GM23338 (cell line): ENCODE results near the gene OR9K2. TPM values are rescaled to one million over a fixed set of nuclear protein-coding genes. Genes with fewer than 3 reads are reported as not detected.
A peak's percentile ranks its signal among the peaks of the same experiment; 100 is the strongest.
"Not testable (repeated sequence)": the region's sequence is repeated elsewhere in the genome, so short reads cannot be mapped to it uniquely, and the experiment has no call there.

ENCODE experiments used
- ATAC-seq: fragments of 200-7000 bp; cut with Tn5 transposase; 3 replicates; pipeline ENCODE4 v1.9.1; 2020
- DNase-seq: peaks from one replicate; pipeline ENCODE4 v3.0.0-alpha.2; 2015; ENCODE audit warnings: low spot score
- H2AFZ ChIP-seq: fragments of 200-600 bp; sonication (generic); 2 replicates; pipeline ENCODE4 v1.8.0; 2016; ENCODE audit warnings: antibody characterized with exemption, mild to moderate bottlenecking, moderate library complexity
- H3F3A ChIP-seq: fragments of 200-600 bp; sonication (generic); replicated peaks from 2 replicates; pipeline ENCODE4 v1.8.0; 2017; ENCODE audit warnings: antibody characterized with exemption, mixed run types, low read depth
- H3K27ac ChIP-seq: fragments of 200-600 bp; sonication (generic); 2 replicates; pipeline ENCODE4 v1.6.1; 2016; ENCODE audit warnings: low read depth
- H3K27me3 ChIP-seq: fragments of 200-600 bp; sonication (generic); 2 replicates; pipeline ENCODE4 v1.8.0; 2016; ENCODE audit warnings: mild to moderate bottlenecking, mixed run types, moderate library complexity; ENCODE audit not compliant: insufficient read depth
- H3K36me3 ChIP-seq: fragments of 200-600 bp; sonication (generic); 2 replicates; pipeline ENCODE4 v1.8.0; 2016; ENCODE audit warnings: mild to moderate bottlenecking; ENCODE audit not compliant: insufficient read depth
- H3K4me1 ChIP-seq: fragments of 200-600 bp; sonication (generic); 2 replicates; pipeline ENCODE4 v1.8.0; 2016; ENCODE audit warnings: mild to moderate bottlenecking, moderate library complexity; ENCODE audit not compliant: insufficient read depth
- H3K4me2 ChIP-seq: fragments of 200-600 bp; sonication (generic); 2 replicates; pipeline ENCODE4 v1.7.1; 2017; ENCODE audit warnings: mixed run types
- H3K4me3 ChIP-seq: fragments of 200-600 bp; sonication (generic); 2 replicates; pipeline ENCODE4 v1.6.1; 2016; ENCODE audit warnings: mixed run types
- H3K79me2 ChIP-seq: fragments of 200-600 bp; sonication (generic); replicated peaks from 2 replicates; pipeline ENCODE4 v1.8.0; 2017; ENCODE audit warnings: mild to moderate bottlenecking; ENCODE audit not compliant: insufficient read depth
- H3K9me2 ChIP-seq: fragments of 200-600 bp; sonication (generic); 2 replicates; pipeline ENCODE4 v1.8.0; 2017; ENCODE audit not compliant: insufficient read depth
- H4K20me1 ChIP-seq: fragments of 200-600 bp; sonication (generic); replicated peaks from 2 replicates; pipeline ENCODE4 v1.8.0; 2017; ENCODE audit warnings: mild to moderate bottlenecking; ENCODE audit not compliant: insufficient read depth
- H3K27ac Mint-ChIP-seq: 2 replicates; pipeline ENCODE4 v1.8.0; 2020; ENCODE audit warnings: inconsistent platforms, mild to moderate bottlenecking, moderate library complexity, mixed read lengths
- H3K27me3 Mint-ChIP-seq: 3 replicates; pipeline ENCODE4 v1.8.0; 2022; ENCODE audit warnings: low read depth, mild to moderate bottlenecking, moderate library complexity, mixed read lengths, inconsistent platforms; ENCODE audit not compliant: insufficient read depth, poor library complexity
- H3K36me3 Mint-ChIP-seq: 3 replicates; pipeline ENCODE4 v1.8.0; 2021; ENCODE audit warnings: low read depth, mild to moderate bottlenecking, inconsistent platforms, moderate library complexity, mixed read lengths
- H3K4me1 Mint-ChIP-seq: 3 replicates; pipeline ENCODE4 v1.8.0; 2020; ENCODE audit warnings: mild to moderate bottlenecking, inconsistent platforms, mixed read lengths
- H3K4me3 Mint-ChIP-seq: 3 replicates; pipeline ENCODE4 v1.8.0; 2021; ENCODE audit warnings: moderate library complexity, mild to moderate bottlenecking, inconsistent platforms, mixed read lengths
- H3K9me3 Mint-ChIP-seq: 3 replicates; pipeline ENCODE4 v1.8.0; 2020; ENCODE audit warnings: moderate library complexity, mild to moderate bottlenecking, inconsistent platforms, mixed read lengths
- CREB1 ChIP-seq: fragments of 250-450 bp; sonication (Bioruptor Pico); IDR thresholded peaks from 2 replicates; pipeline ENCODE4 v1.5.0; 2020; ENCODE audit warnings: low read depth, mild to moderate bottlenecking, moderate library complexity
- CTCF ChIP-seq, 2 experiments: fragments of 200-600 bp in 1 of 2; sonication (generic) in 1 of 2; conservative IDR thresholded peaks; 2 replicates each; pipeline versions ENCODE4 v1.5.1 to v1.6.1; 2016 to 2017; ENCODE audit warnings: antibody characterized with exemption in 2 of 2, low read depth in 2 of 2, mild to moderate bottlenecking in 2 of 2, moderate library complexity in 1 of 2
- EZH2 ChIP-seq: fragments of 200-600 bp; sonication (generic); IDR thresholded peaks from one replicate; pipeline ENCODE4 v1.8.0; 2017; ENCODE audit warnings: antibody characterized with exemption, mild to moderate bottlenecking, low read depth; ENCODE audit not compliant: unreplicated experiment
- EZH2phosphoT487 ChIP-seq: fragments of 200-600 bp; sonication (generic); IDR thresholded peaks from one replicate; pipeline ENCODE4 v1.8.1; 2018; ENCODE audit warnings: antibody characterized with exemption; ENCODE audit not compliant: unreplicated experiment
- JUNB ChIP-seq: IDR thresholded peaks from one replicate; pipeline ENCODE4 v1.6.1; 2016; ENCODE audit warnings: antibody characterized with exemption; ENCODE audit not compliant: unreplicated experiment
- REST ChIP-seq: IDR thresholded peaks from one replicate; pipeline ENCODE4 v1.6.1; 2018; ENCODE audit warnings: antibody characterized with exemption; ENCODE audit not compliant: unreplicated experiment
- STAT1 ChIP-seq: IDR thresholded peaks from one replicate; pipeline ENCODE4 v1.6.1; 2016; ENCODE audit warnings: antibody characterized with exemption; ENCODE audit not compliant: unreplicated experiment
- ZNF114 ChIP-seq: fragments of 250-450 bp; sonication (Bioruptor Pico); IDR thresholded peaks from 2 replicates; pipeline ENCODE4 v1.5.0; 2020; ENCODE audit warnings: mild to moderate bottlenecking, moderate library complexity
- ZNF462 ChIP-seq: fragments of 250-450 bp; sonication (Bioruptor Pico); IDR thresholded peaks from 2 replicates; pipeline ENCODE4 v1.5.0; 2020; ENCODE audit warnings: mild to moderate bottlenecking, moderate library complexity
- polyA plus RNA-seq: library from polyadenylated mRNA; unstranded; fragments of >200 nt; fragmentation: Nextera tagmentation; extraction: Ambion mirVana; gene quantifications from 2 replicates; pipeline ENCODE4 v1.2.1, GENCODE V29; 2016
- total RNA-seq: library from RNA; depleted of rRNA; stranded (reverse); fragments of >200 nt; shearing (Covaris generic); gene quantifications from 2 replicates; pipeline ENCODE4 v1.2.3, GENCODE V29; 2014

OR9K2 gene
- total and polyA plus RNA-seq, 2 experiments from 2014 or later = 0.14 TPM; not detected in 1

GRCh38 chr12:55171846-55172245 lies 45.6 kb downstream of the OR9K2 start:
- not testable (repeated sequence) for H3K4me3 ChIP-seq, H3K36me3 ChIP-seq, H3K4me1 ChIP-seq, H2AFZ ChIP-seq, DNase-seq, H3K27me3 Mint-ChIP-seq, H3K4me2 ChIP-seq, H3K4me1 Mint-ChIP-seq, H3K27ac ChIP-seq, ATAC-seq, H3K9me2 ChIP-seq, H3K4me3 Mint-ChIP-seq, H3K79me2 ChIP-seq, H3F3A ChIP-seq, H3K27ac Mint-ChIP-seq, H4K20me1 ChIP-seq, H3K27me3 ChIP-seq
- H3K36me3 Mint-ChIP-seq = peaks cover 10% of the 10 kb centered on the region; the same call in 2 of the 3 replicates
- H3K9me3 Mint-ChIP-seq = peaks cover 10% of the 10 kb centered on the region

GRCh38 chr12:55172686-55173085 lies 46.5 kb downstream of the OR9K2 start:
- Mint-ChIP-seq H3K27ac (no peak overlapping the region), H3K36me3 (peaks cover 10% of the 10 kb centered on the region; the same call in 2 of the 3 replicates), H3K4me1 (peaks cover 4% of the 10 kb centered on the region; the same call in 1 of the 3 replicates), H3K27me3 (no peaks in the 10 kb centered on the region), H3K9me3 (peaks cover 7% of the 10 kb centered on the region), H3K4me3 (no peak overlapping the region)
- Histone ChIP-seq H3K27ac (no peak overlapping the region), H3F3A (no peaks in the 10 kb centered on the region), H4K20me1 (no peaks in the 10 kb centered on the region), H3K9me2 (no peaks in the 10 kb centered on the region), H3K36me3 (no peaks in the 10 kb centered on the region), H3K4me3 (no peak overlapping the region), H2AFZ (peak overlapping the region; percentile 30; the same call in 1 of the 2 replicates), H3K4me2 (no peak overlapping the region), H3K4me1 (no peaks in the 10 kb centered on the region), H3K79me2 (no peaks in the 10 kb centered on the region), H3K27me3 (no peaks in the 10 kb centered on the region)
- ATAC-seq (no peak), DNase-seq (no peak)
- TF ChIP-seq ZNF114 (CRISPR knock-in tag) (no peak), EZH2 (no peak), STAT1 (no peak), REST (no peak), ZNF462 (CRISPR knock-in tag) (no peak), JUNB (no peak), CREB1 (CRISPR knock-in tag) (no peak), EZH2phosphoT487 (no peak), CTCF (conservative IDR thresholded peaks at IDR 0.05; ENCODE audit: low read depth in 2 of 2) (no peak)
